ENCODE results near the gene RHEX.

Gene RHEX

DNA sequence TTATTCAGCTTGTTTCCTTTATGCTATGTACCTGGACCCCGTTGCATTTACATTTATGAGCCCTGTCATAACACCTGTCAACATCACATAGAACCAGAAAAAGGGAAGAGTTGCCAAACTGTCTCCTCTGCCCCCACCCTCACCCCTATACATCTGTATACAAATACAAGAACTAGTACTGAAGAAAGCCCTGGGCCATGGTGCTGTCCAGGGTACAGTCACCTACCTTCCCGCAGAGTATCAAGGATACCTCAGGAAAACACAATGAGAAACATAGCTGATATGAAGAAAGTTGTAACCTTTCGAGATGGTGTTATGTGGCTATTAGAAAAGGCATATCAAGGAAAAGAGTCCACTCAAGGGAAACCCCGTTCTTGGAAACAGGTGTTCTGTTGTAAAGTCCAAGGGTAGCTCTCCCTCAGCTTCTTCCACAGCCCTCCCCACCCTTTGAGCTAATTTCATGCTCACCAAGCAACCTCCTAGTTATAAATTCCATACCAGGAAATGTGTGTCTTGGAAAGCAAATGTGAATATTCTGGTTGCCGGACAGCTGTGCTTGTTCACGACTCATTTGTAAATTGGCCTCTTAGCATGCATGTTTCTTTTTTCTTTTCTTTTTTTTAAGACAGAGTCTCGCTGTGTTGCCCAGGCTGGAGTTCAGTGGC, 80.9 kb downstream of the RHEX start:
- H3K14ac ChIP-seq (ENCODE audit: low read length) = no peak overlapping the region
- H3K4ac ChIP-seq (ENCODE audit: low read length) = no peak overlapping the region
- H3K27ac ChIP-seq (replicated peaks; ENCODE audit: low read length) = no peak overlapping the region
- no peak for DNase-seq (ENCODE audit: low spot score)
- no peak overlapping the region for H2BK15ac ChIP-seq (ENCODE audit: low read length)
- no peak overlapping the region for H4K91ac ChIP-seq (ENCODE audit: low read depth, low read length, poor library complexity)
- H3K18ac ChIP-seq (ENCODE audit: low read length) = no peak overlapping the region
- no peaks in the 10 kb centered on the region for H3K9me3 ChIP-seq (replicated peaks in 1 of 2; ENCODE audit: control insufficient read depth in 2 of 2, insufficient read depth in 1 of 2, low read depth in 1 of 2, low read length in 2 of 2)
- H3K79me1 ChIP-seq (ENCODE audit: low read depth, low read length) = no peaks in the 10 kb centered on the region
- H2BK120ac ChIP-seq (ENCODE audit: low read depth, low read length) = no peak overlapping the region
- no peaks in the 10 kb centered on the region for H3K36me3 ChIP-seq (replicated peaks in 1 of 2; ENCODE audit: control insufficient read depth in 2 of 2, insufficient read depth in 2 of 2, low read length in 2 of 2)
- no CpG with 5 or more reads among the region's 7 CpGs for WGBS, 2 donors (ENCODE audit: extremely low coverage in 2 of 2, insufficient read length in 2 of 2, insufficient replicate concordance in 1 of 2)
- no peak overlapping the region for H2AFZ ChIP-seq (ENCODE audit: low read length)
- no peak overlapping the region for H4K8ac ChIP-seq (ENCODE audit: low read depth, low read length)
- H3K4me3 ChIP-seq (ENCODE audit: low read length in 2 of 2) = no peak overlapping the region
- H3K23ac ChIP-seq (ENCODE audit: low read depth, low read length, poor library complexity) = no peak overlapping the region
- peaks cover 0 to 1% of the 10 kb centered on the region in 2 donors for H3K4me1 ChIP-seq (ENCODE audit: control insufficient read depth in 2 of 2, insufficient read depth in 1 of 2, low read depth in 1 of 2, low read length in 2 of 2)
- no peak overlapping the region for H3K9ac ChIP-seq (ENCODE audit: low read depth, low read length, poor library complexity)
- H3K4me2 ChIP-seq (ENCODE audit: insufficient read depth, low read length, poor library complexity, severe bottlenecking) = no peak overlapping the region
- H2AK5ac ChIP-seq (ENCODE audit: low read depth, low read length) = no peak overlapping the region
- no peak overlapping the region for H2BK12ac ChIP-seq (ENCODE audit: low read length)
- H3K27me3 ChIP-seq (ENCODE audit: control insufficient read depth in 3 of 3, insufficient read depth in 3 of 3, low read depth in 1 of 3, low read length in 3 of 3) = peaks cover 0 to 24% (median 0%) of the 10 kb centered on the region in 3 experiments
- H2BK5ac ChIP-seq (ENCODE audit: low read length) = no peak overlapping the region

GRCh38 chr1:206135248-206135647, 82.3 kb downstream of the RHEX start:
- no peak overlapping the region for H2BK12ac ChIP-seq (ENCODE audit: low read length)
- H3K9ac ChIP-seq (ENCODE audit: low read depth, low read length, poor library complexity) = no peak overlapping the region
- H2AK5ac ChIP-seq (ENCODE audit: low read depth, low read length) = no peak overlapping the region
- no peak overlapping the region for H4K8ac ChIP-seq (ENCODE audit: low read depth, low read length)
- no peaks in the 10 kb centered on the region for H3K79me1 ChIP-seq (ENCODE audit: low read depth, low read length)
- no peak overlapping the region for H3K4me2 ChIP-seq (ENCODE audit: insufficient read depth, low read length, poor library complexity, severe bottlenecking)
- H3K36me3 ChIP-seq (replicated peaks in 1 of 2; ENCODE audit: control insufficient read depth in 2 of 2, insufficient read depth in 2 of 2, low read length in 2 of 2) = no peaks in the 10 kb centered on the region
- no peak overlapping the region for H3K4ac ChIP-seq (ENCODE audit: low read length)
- no peak overlapping the region for H2BK5ac ChIP-seq (ENCODE audit: low read length)
- H3K18ac ChIP-seq (ENCODE audit: low read length) = no peak overlapping the region
- H3K4me3 ChIP-seq (ENCODE audit: low read length in 2 of 2) = no peak overlapping the region
- H2AFZ ChIP-seq (ENCODE audit: low read length) = no peak overlapping the region
- DNase-seq (ENCODE audit: low spot score) = no peak
- peaks cover 0 to 1% of the 10 kb centered on the region in 2 donors for H3K4me1 ChIP-seq (ENCODE audit: control insufficient read depth in 2 of 2, insufficient read depth in 1 of 2, low read depth in 1 of 2, low read length in 2 of 2)
- no peak overlapping the region for H2BK15ac ChIP-seq (ENCODE audit: low read length)
- H4K91ac ChIP-seq (ENCODE audit: low read depth, low read length, poor library complexity) = no peak overlapping the region
- no peak overlapping the region for H2BK120ac ChIP-seq (ENCODE audit: low read depth, low read length)
- no peak overlapping the region for H3K14ac ChIP-seq (ENCODE audit: low read length)
- peaks cover 0 to 17% (median 0%) of the 10 kb centered on the region in 3 experiments for H3K27me3 ChIP-seq (ENCODE audit: control insufficient read depth in 3 of 3, insufficient read depth in 3 of 3, low read depth in 1 of 3, low read length in 3 of 3)
- no peaks in the 10 kb centered on the region for H3K9me3 ChIP-seq (replicated peaks in 1 of 2; ENCODE audit: control insufficient read depth in 2 of 2, insufficient read depth in 1 of 2, low read depth in 1 of 2, low read length in 2 of 2)
- H3K23ac ChIP-seq (ENCODE audit: low read depth, low read length, poor library complexity) = no peak overlapping the region
- no peak overlapping the region for H3K27ac ChIP-seq (replicated peaks; ENCODE audit: low read length)
- no CpG with 5 or more reads among the region's 2 CpGs for WGBS, 2 donors (ENCODE audit: extremely low coverage in 2 of 2, insufficient read length in 2 of 2, insufficient replicate concordance in 1 of 2)

DNA sequence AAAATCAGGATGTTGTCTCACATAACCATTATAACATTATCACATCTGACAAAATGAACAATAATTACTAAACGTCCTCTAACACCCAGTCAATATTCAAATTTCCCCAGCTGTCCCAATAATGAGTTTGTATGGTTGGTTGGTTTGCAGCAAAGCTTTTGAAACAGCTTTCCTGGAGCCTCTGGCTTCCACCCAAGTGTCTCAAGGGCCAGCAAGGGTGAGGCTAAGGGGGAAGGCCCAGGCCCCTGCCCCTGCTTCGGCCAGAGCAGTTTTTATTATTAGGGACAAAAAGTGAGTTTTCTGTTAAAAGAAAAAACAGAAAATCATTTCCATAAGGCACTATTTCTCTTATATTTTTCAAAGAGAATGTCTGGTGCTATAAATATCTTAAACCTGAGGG, 83.3 kb downstream of the RHEX start:
- Histone ChIP-seq H3K4me3 (ENCODE audit: low read length in 2 of 2) (no peak overlapping the region), H3K14ac (ENCODE audit: low read length) (no peak overlapping the region), H3K9me3 (replicated peaks in 1 of 2; ENCODE audit: control insufficient read depth in 2 of 2, insufficient read depth in 1 of 2, low read depth in 1 of 2, low read length in 2 of 2) (peaks cover 0 to 5% of the 10 kb centered on the region in 2 donors), H3K9ac (ENCODE audit: low read depth, low read length, poor library complexity) (no peak overlapping the region), H3K79me1 (ENCODE audit: low read depth, low read length) (no peaks in the 10 kb centered on the region), H2BK12ac (ENCODE audit: low read length) (no peak overlapping the region), H4K91ac (ENCODE audit: low read depth, low read length, poor library complexity) (no peak overlapping the region), H3K4ac (ENCODE audit: low read length) (no peak overlapping the region), H3K4me2 (ENCODE audit: insufficient read depth, low read length, poor library complexity, severe bottlenecking) (no peak overlapping the region), H3K27ac (replicated peaks; ENCODE audit: low read length) (no peak overlapping the region), H3K36me3 (replicated peaks in 1 of 2; ENCODE audit: control insufficient read depth in 2 of 2, insufficient read depth in 2 of 2, low read length in 2 of 2) (no peaks in the 10 kb centered on the region), H2BK5ac (ENCODE audit: low read length) (no peak overlapping the region), H2BK120ac (ENCODE audit: low read depth, low read length) (no peak overlapping the region), H3K4me1 (ENCODE audit: control insufficient read depth in 2 of 2, insufficient read depth in 1 of 2, low read depth in 1 of 2, low read length in 2 of 2) (peaks cover 0 to 1% of the 10 kb centered on the region in 2 donors), H3K27me3 (ENCODE audit: control insufficient read depth in 3 of 3, insufficient read depth in 3 of 3, low read depth in 1 of 3, low read length in 3 of 3) (peaks cover 0 to 12% (median 0%) of the 10 kb centered on the region in 3 experiments), H2AFZ (ENCODE audit: low read length) (no peak overlapping the region), H3K18ac (ENCODE audit: low read length) (no peak overlapping the region), H4K8ac (ENCODE audit: low read depth, low read length) (no peak overlapping the region), H2BK15ac (ENCODE audit: low read length) (no peak overlapping the region), H2AK5ac (ENCODE audit: low read depth, low read length) (no peak overlapping the region), H3K23ac (ENCODE audit: low read depth, low read length, poor library complexity) (no peak overlapping the region)
- DNase-seq (ENCODE audit: low spot score) = no peak
- 100% methylated on average over 1 of the region's 2 CpGs; no CpG with 5 or more reads in 1 of the 2 donors for WGBS, 2 donors (ENCODE audit: extremely low coverage in 2 of 2, insufficient read length in 2 of 2, insufficient replicate concordance in 1 of 2)

DNA sequence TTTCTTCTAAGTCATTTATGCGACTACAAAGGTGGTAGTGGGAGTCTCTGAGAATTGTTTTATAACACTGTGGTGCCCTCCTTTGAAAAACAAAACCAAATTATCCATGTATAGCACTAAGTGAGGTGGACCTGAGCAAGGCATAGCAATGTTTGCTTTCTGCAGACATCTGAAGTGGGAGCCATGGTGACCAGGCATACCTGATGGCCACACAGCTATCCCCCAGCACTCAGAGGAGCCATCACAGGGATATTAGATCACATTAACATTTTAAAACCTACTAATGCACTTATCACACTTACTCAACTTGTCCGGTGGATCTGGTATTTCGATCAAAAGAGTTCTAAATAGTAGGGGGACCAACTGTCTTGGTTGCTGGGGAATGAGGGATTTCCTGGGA, 89.0 kb downstream of the RHEX start:
- Histone ChIP-seq H3K4me1 (ENCODE audit: control insufficient read depth in 2 of 2, insufficient read depth in 1 of 2, low read depth in 1 of 2, low read length in 2 of 2) (peaks cover 0 to 11% of the 10 kb centered on the region in 2 donors), H3K27me3 (ENCODE audit: control insufficient read depth in 3 of 3, insufficient read depth in 3 of 3, low read depth in 1 of 3, low read length in 3 of 3) (peaks cover 0 to 21% (median 0%) of the 10 kb centered on the region in 3 experiments), H3K9me3 (replicated peaks in 1 of 2; ENCODE audit: control insufficient read depth in 2 of 2, insufficient read depth in 1 of 2, low read depth in 1 of 2, low read length in 2 of 2) (peaks cover 0 to 5% of the 10 kb centered on the region in 2 donors), H2BK15ac (ENCODE audit: low read length) (no peak overlapping the region), H3K27ac (replicated peaks; ENCODE audit: low read length) (no peak overlapping the region), H3K9ac (ENCODE audit: low read depth, low read length, poor library complexity) (no peak overlapping the region), H4K91ac (ENCODE audit: low read depth, low read length, poor library complexity) (no peak overlapping the region), H3K18ac (ENCODE audit: low read length) (no peak overlapping the region), H3K79me1 (ENCODE audit: low read depth, low read length) (no peaks in the 10 kb centered on the region), H2BK120ac (ENCODE audit: low read depth, low read length) (no peak overlapping the region), H4K8ac (ENCODE audit: low read depth, low read length) (no peak overlapping the region), H3K23ac (ENCODE audit: low read depth, low read length, poor library complexity) (no peak overlapping the region), H3K4me2 (ENCODE audit: insufficient read depth, low read length, poor library complexity, severe bottlenecking) (no peak overlapping the region), H2AFZ (ENCODE audit: low read length) (no peak overlapping the region), H3K36me3 (replicated peaks in 1 of 2; ENCODE audit: control insufficient read depth in 2 of 2, insufficient read depth in 2 of 2, low read length in 2 of 2) (no peaks in the 10 kb centered on the region), H3K4me3 (ENCODE audit: low read length in 2 of 2) (no peak overlapping the region), H2BK12ac (ENCODE audit: low read length) (no peak overlapping the region), H3K4ac (ENCODE audit: low read length) (no peak overlapping the region), H2AK5ac (ENCODE audit: low read depth, low read length) (no peak overlapping the region), H3K14ac (ENCODE audit: low read length) (no peak overlapping the region), H2BK5ac (ENCODE audit: low read length) (no peak overlapping the region)
- DNase-seq (ENCODE audit: low spot score) = no peak
- WGBS, 2 donors (ENCODE audit: extremely low coverage in 2 of 2, insufficient read length in 2 of 2, insufficient replicate concordance in 1 of 2) = no CpG with 5 or more reads among the region's 3 CpGs

Measured in neuronal stem cell (in vitro differentiated cells).